Gastrocnemius medialis (tissue), 4 donors: ENCODE measurements around the gene ACOT7.

ENCODE experiments used
- POLR2A ChIP-seq, 2 donors: fragments of 450-650 bp; IDR thresholded peaks; one replicate each; pipeline ENCODE4 v1.6.1; 2017; ENCODE audit warnings: antibody characterized with exemption in 2 of 2, mild to moderate bottlenecking in 2 of 2, moderate library complexity in 2 of 2
- TF ChIP-seq, protein P1 (sequence below), 5 experiments: fragments of 450-650 bp in 3 of 5; fragments of 200-600 bp in 2 of 5; sonication (generic) in 2 of 5; IDR thresholded peaks in 4 of 5; conservative IDR thresholded peaks in 1 of 5; 1 replicate in 4 of 5; 2 replicates in 1 of 5; pipeline ENCODE4 v1.5.1; 2016 to 2019; ENCODE audit warnings: antibody characterized with exemption in 5 of 5, mild to moderate bottlenecking in 3 of 5, moderate library complexity in 3 of 5

DNA sequence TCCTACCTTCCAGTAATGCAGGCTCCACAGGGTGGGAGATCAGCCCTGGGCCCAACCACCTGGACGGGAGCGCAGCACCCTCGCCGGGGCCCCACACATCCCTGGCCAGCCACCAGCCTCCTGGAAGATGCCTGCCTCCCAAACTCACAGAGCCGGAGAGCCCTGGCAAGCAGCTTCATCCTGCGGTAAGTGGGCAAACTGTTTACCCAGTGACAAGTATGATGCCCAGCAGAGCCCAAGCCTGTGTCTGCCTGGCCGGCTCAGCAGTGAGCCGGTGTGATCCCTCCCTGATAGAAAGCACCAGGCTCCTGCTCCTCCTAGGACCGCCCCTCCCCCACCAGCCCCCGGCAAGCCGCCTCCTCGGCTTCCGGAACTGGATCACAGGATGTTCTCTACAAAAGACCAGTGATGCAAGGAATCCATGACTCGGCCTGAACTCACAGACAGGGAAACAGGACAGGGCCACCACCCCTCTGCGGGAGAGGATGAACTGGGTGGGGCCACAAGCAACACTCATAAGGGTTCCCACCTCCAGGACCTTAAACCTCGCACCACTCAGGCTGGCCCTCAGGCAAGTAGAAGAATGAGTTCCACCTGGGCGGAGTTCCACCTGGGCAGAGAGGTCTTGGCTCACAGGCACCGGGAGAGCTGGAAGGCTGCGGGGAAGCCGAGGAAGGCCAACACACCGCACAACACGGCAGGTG is 7.9 kb downstream of the ACOT7 start:
- TF ChIP-seq, protein P1, sequence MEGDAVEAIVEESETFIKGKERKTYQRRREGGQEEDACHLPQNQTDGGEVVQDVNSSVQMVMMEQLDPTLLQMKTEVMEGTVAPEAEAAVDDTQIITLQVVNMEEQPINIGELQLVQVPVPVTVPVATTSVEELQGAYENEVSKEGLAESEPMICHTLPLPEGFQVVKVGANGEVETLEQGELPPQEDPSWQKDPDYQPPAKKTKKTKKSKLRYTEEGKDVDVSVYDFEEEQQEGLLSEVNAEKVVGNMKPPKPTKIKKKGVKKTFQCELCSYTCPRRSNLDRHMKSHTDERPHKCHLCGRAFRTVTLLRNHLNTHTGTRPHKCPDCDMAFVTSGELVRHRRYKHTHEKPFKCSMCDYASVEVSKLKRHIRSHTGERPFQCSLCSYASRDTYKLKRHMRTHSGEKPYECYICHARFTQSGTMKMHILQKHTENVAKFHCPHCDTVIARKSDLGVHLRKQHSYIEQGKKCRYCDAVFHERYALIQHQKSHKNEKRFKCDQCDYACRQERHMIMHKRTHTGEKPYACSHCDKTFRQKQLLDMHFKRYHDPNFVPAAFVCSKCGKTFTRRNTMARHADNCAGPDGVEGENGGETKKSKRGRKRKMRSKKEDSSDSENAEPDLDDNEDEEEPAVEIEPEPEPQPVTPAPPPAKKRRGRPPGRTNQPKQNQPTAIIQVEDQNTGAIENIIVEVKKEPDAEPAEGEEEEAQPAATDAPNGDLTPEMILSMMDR (IDR thresholded peaks at IDR 0.05 in 4 of 5, conservative IDR thresholded peaks at IDR 0.05 in 1 of 5), result no peak
- no peak for TF ChIP-seq POLR2A (IDR thresholded peaks at IDR 0.05)
